GM19238 (cell line): Measurements from ENCODE around the gene MEDAG.

Experiments used
- DNase-seq: peaks from one replicate; pipeline ENCODE4 v3.0.0; 2011; ENCODE audit warnings: low spot score; ENCODE audit not compliant: insufficient read length

The MEDAG gene

GRCh38 chr13:30957258-30957943 lies 51.3 kb downstream of the MEDAG start:
- DNase-seq = no peak

- no peak for DNase-seq
These were observed 53.6 kb downstream of the MEDAG start for GRCh38 chr13:30959678-30960077.

- no peak for DNase-seq
These were observed 57.7 kb downstream of the MEDAG start for GRCh38 chr13:30963791-30964190.

GRCh38 chr13:30965380-30965779 lies 59.3 kb downstream of the MEDAG start:
- no peak for DNase-seq

- no peak for DNase-seq
These were observed 60.0 kb downstream of the MEDAG start for GRCh38 chr13:30966101-30966500.

GRCh38 chr13:30968846-30969245 lies 62.8 kb downstream of the MEDAG start:
- no peak for DNase-seq

- no peak for DNase-seq
These were observed 65.5 kb downstream of the MEDAG start for GRCh38 chr13:30971575-30971974.

GRCh38 chr13:30972888-30973377 lies 66.9 kb downstream of the MEDAG start:
- DNase-seq = no peak

GRCh38 chr13:30974350-30974749 lies 68.3 kb downstream of the MEDAG start:
- DNase-seq = no peak
